SJSA1 (cell line): ENCODE data around the gene HEPHL1. TPM values are rescaled to one million over a fixed set of nuclear protein-coding genes. Genes with fewer than 3 reads are reported as not detected.
"Not testable (repeated sequence)": the region's sequence is repeated elsewhere in the genome, so short reads cannot be mapped to it uniquely, and the experiment has no call there.

Source experiments
- DNase-seq, 2 experiments: peaks; one replicate each; pipeline ENCODE4 v3.0.0-alpha.2; 2015 to 2020; ENCODE audit warnings: low spot score in 2 of 2, low read depth in 1 of 2
- H3K27ac ChIP-seq: fragments of 250-450 bp; sonication (Bioruptor Pico); 2 replicates; pipeline ENCODE4 v1.5.1; 2020; ENCODE audit warnings: mild to moderate bottlenecking, moderate library complexity
- H3K27me3 ChIP-seq: fragments of 250-450 bp; sonication (Bioruptor Pico); replicated peaks from 2 replicates; pipeline ENCODE4 v1.5.1; 2020; ENCODE audit warnings: mild to moderate bottlenecking, moderate library complexity
- H3K36me3 ChIP-seq: fragments of 250-450 bp; sonication (Bioruptor Pico); 2 replicates; pipeline ENCODE4 v1.5.1; 2020; ENCODE audit warnings: mild to moderate bottlenecking
- H3K4me1 ChIP-seq: fragments of 250-450 bp; sonication (Bioruptor Pico); replicated peaks from 2 replicates; pipeline ENCODE4 v1.6.1; 2021; ENCODE audit warnings: mild to moderate bottlenecking
- H3K4me3 ChIP-seq: fragments of 250-450 bp; sonication (Bioruptor Pico); 2 replicates; pipeline ENCODE4 v1.5.1; 2020; ENCODE audit warnings: mild to moderate bottlenecking
- H3K9me3 ChIP-seq: fragments of 250-450 bp; sonication (Bioruptor Pico); replicated peaks from 2 replicates; pipeline ENCODE4 v1.5.1; 2020; ENCODE audit warnings: mild to moderate bottlenecking
- total RNA-seq: library from RNA; depleted of rRNA; stranded (reverse); fragments of >200 nt; shearing (Covaris generic); gene quantifications from 2 replicates; pipeline ENCODE4 v1.2.3, GENCODE V29; 2014; rRNA removed

Gene HEPHL1
- total RNA-seq, 1 experiment from 2014 or later, result not detected

GRCh38 chr11:94148189-94148588, 127.0 kb downstream of the HEPHL1 start:
- H3K27ac ChIP-seq, result no peak overlapping the region
- DNase-seq, result no peak
- H3K27me3 ChIP-seq, result no peaks in the 10 kb centered on the region
- peaks cover 13% of the 10 kb centered on the region for H3K4me1 ChIP-seq
- no peaks in the 10 kb centered on the region for H3K9me3 ChIP-seq
- no peaks in the 10 kb centered on the region for H3K36me3 ChIP-seq
- H3K4me3 ChIP-seq, result no peak overlapping the region

DNA sequence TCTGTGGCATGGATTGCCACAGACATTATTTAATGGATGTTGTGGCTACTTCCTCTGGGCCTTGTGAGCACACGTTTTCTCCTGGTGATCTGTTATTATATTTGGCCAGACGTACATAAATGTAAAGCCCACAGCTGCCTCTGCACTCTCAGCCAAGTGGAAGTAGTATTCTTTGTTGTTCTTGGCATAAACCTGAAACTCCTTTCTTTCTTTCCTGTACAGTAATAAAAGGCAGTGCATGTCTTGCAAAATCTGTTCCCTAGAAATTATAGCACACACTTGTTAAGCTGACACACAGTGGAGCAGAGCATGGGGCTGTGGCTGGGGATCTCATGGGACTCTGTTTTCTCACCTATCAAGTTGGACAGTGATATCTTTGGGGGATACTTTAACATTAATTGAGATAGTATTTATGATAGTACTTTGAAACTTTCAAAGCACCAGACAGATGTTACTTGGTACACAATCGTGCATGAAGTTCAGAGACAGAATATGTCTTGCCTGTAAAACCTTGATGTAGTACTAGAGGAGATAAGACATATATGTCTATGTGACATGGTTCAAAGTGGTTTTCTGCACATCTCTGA, 128.4 kb downstream of the HEPHL1 start:
- DNase-seq, result no peak
- no peak overlapping the region for H3K27ac ChIP-seq
- no peaks in the 10 kb centered on the region for H3K36me3 ChIP-seq
- H3K27me3 ChIP-seq, result no peaks in the 10 kb centered on the region
- H3K4me1 ChIP-seq, result peaks cover 16% of the 10 kb centered on the region
- no peak overlapping the region for H3K4me3 ChIP-seq
- no peaks in the 10 kb centered on the region for H3K9me3 ChIP-seq

GRCh38 chr11:94150056-94150455, 128.9 kb downstream of the HEPHL1 start:
- no peak overlapping the region for H3K4me3 ChIP-seq
- no peak for DNase-seq
- no peak overlapping the region for H3K27ac ChIP-seq
- H3K36me3 ChIP-seq, result no peaks in the 10 kb centered on the region
- peaks cover 16% of the 10 kb centered on the region for H3K4me1 ChIP-seq
- H3K9me3 ChIP-seq, result no peaks in the 10 kb centered on the region
- no peaks in the 10 kb centered on the region for H3K27me3 ChIP-seq

DNA sequence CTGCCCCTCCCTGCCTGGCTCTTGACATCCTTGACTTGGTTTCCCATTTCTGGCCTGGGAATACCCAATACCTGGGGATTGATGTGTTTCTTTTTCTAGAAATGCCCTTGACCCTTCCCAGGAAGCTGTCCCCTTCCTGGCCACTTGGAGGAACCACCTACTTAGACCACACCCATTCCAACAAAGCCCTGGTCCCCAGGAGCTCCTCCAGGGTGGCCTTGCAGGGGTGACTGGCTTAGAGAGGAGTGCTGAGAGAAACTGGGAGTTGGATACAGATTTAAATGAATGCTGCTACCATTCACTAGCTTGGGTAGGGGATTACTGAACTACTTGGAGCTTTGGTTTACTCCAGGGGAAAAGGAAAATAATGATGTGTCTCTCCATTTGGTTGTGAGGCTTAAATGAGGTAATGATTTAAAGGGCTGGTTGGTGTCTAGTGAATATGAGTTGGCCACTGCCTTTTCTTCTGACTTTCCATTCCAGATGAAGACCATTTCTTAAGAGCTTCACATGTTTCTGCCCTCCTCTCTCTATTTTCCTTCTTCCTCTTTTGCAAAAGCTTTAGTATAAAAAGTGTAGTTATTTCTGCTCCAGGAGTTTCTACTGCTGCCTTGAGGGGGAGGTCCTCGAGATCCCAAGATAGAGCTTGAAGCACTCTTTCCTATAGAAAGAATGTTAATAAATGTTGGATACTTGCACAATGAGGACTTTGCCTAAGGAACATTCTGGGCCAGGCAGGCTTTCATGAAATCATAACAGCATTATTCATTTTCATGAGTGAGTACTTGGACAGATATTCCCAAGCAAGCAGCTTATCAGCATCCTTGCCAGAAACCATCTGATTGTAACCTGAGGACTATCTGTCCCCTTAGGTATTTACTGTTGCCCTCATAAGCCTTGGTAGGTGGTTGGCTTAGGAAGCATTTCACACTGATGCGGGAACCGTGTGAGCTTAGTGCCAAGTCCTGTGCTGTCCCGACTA, 129.8 kb downstream of the HEPHL1 start:
- Histone ChIP-seq H3K36me3 (no peaks in the 10 kb centered on the region), H3K4me1 (peaks cover 16% of the 10 kb centered on the region), H3K27ac (no peak overlapping the region), H3K9me3 (no peaks in the 10 kb centered on the region), H3K4me3 (no peak overlapping the region), H3K27me3 (no peaks in the 10 kb centered on the region)
- DNase-seq, result no peak

- no peak overlapping the region for H3K4me3 ChIP-seq
- no peaks in the 10 kb centered on the region for H3K36me3 ChIP-seq
- peaks cover 16% of the 10 kb centered on the region for H3K4me1 ChIP-seq
- no peak overlapping the region for H3K27ac ChIP-seq
- H3K9me3 ChIP-seq, result no peaks in the 10 kb centered on the region
- DNase-seq, result peak in 1 of 2 experiments; percentile 39
- H3K27me3 ChIP-seq, result no peaks in the 10 kb centered on the region
These were observed 130.9 kb downstream of the HEPHL1 start for GRCh38 chr11:94151903-94152677.

DNA sequence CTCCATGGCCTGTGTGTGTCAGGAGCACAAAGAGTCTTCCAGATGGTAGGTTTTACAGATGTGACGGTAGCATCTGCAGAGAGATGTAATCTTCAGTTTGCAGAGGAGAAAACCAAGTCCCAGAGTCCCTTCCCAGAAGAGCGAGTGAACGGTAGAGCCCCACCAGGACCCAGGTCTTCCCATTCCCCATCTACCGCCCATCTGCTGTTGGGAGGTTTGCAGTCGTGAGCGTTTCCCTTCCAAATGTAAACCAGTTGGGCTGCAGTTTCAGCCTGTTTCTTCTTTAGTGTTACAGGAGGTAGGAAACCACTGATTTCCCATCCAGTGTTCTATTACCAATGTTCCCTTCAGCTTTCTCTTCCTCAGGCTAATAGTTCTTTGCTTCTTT, 131.5 kb downstream of the HEPHL1 start:
- no peaks in the 10 kb centered on the region for H3K9me3 ChIP-seq
- peaks cover 16% of the 10 kb centered on the region for H3K4me1 ChIP-seq
- no peak overlapping the region for H3K4me3 ChIP-seq
- no peaks in the 10 kb centered on the region for H3K27me3 ChIP-seq
- no peak overlapping the region for H3K27ac ChIP-seq
- H3K36me3 ChIP-seq, result no peaks in the 10 kb centered on the region
- no peak for DNase-seq

- Histone ChIP-seq H3K4me3 (no peak overlapping the region), H3K27ac (no peak overlapping the region), H3K36me3 (no peaks in the 10 kb centered on the region), H3K9me3 (no peaks in the 10 kb centered on the region), H3K4me1 (peaks cover 16% of the 10 kb centered on the region), H3K27me3 (no peaks in the 10 kb centered on the region)
- no peak for DNase-seq
These were observed 132.2 kb downstream of the HEPHL1 start for GRCh38 chr11:94153320-94153719.

DNA sequence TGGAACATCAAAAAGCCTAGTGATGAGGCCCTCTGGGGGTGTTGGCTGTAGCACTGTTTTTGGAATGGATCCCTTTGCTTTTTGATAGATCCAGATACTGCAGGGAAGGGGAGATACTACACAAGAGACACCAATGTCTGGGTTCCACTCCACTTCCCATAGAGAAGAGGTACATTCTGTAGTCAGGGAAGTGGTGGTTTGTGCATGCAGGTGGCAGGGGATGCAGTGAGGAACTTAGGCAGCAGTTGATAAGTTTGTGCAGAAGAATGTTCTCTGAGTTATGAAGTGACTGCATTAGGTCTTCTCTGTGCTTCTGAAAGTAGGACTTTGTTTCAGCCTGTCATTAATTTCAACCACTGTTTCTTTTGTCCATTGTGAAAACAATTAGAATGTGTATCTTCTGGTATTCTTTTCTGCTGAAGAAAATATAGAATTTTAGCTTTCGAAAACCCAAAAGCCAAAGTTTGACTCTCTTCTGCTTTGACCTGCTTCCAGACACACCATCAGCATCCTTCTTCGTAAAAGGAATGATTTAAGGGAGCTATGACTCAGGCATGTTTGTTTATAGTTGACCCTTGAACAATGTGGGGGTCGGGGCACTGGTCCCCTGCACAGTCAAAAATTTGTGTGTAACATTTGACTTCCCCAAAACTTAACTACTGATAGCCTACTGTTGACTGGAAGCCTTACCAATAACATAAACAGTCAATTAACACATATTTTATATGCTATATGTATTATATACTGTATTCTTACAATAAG, 133.1 kb downstream of the HEPHL1 start:
- H3K9me3 ChIP-seq, result no peaks in the 10 kb centered on the region
- H3K4me3 ChIP-seq, result no peak overlapping the region
- peaks cover 16% of the 10 kb centered on the region for H3K4me1 ChIP-seq
- H3K36me3 ChIP-seq, result no peaks in the 10 kb centered on the region
- no peak overlapping the region for H3K27ac ChIP-seq
- no peaks in the 10 kb centered on the region for H3K27me3 ChIP-seq
- no peak for DNase-seq

GRCh38 chr11:94157339-94157738, 136.2 kb downstream of the HEPHL1 start:
- not testable (repeated sequence) for H3K9me3 ChIP-seq, H3K4me1 ChIP-seq, H3K27ac ChIP-seq, H3K4me3 ChIP-seq, H3K27me3 ChIP-seq, H3K36me3 ChIP-seq, DNase-seq

Other genes with a start within 250 kb of the HEPHL1 start
- 14.3 and 18.2 TPM in 2 replicates for gene MED17, start 237.1 kb upstream of the HEPHL1 start, total RNA-seq
- not detected in 2 replicates for gene VSTM5, start 170.7 kb upstream of the HEPHL1 start, total RNA-seq
- gene PANX1, start 107.5 kb downstream of the HEPHL1 start, total RNA-seq, result 35.3 and 36.9 TPM in 2 replicates